HG02852 (cell line): ENCODE results near the gene APOBEC2.

Experiments
- ATAC-seq: cut with Tn5 transposase; IDR thresholded peaks from one replicate; pipeline ENCODE4 v1.9.1; 2021; ENCODE audit warnings: mild to moderate bottlenecking, moderate library complexity; ENCODE audit not compliant: unreplicated experiment

The APOBEC2 gene

GRCh38 chr6:41037107-41037900, 15.7 kb upstream of the APOBEC2 start:
- no peak for ATAC-seq

DNA sequence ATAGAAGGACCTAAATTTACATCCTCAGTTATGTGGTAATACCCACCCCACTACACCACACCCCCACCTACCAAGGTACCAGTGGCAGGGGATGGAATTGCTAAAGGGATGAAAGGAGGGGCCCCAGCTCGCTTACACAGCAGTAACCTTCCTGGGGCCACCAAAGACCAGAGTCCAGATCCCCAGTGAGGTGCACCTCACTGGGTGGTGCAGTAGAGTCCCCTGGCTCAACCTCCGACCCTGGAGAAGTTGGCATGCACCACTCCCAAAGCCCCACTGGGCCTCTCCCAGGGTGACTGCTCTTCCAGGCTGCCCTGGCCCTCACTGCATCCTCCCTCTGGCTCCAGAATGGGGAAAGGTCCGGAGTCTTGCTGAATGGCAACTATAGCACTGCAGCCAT, 14.8 kb upstream of the APOBEC2 start:
- no peak for ATAC-seq

GRCh38 chr6:41039060-41039998, 13.7 kb upstream of the APOBEC2 start, which contains the start of gene UNC5CL:
Gene UNC5CL, minus strand, starts transcription at chr6:41039221. Its CDS starts 4,147 bp downstream, at chr6:41035074.
- ATAC-seq, result no peak

- no peak for ATAC-seq
Measured at GRCh38 chr6:41040101-41040939, 12.7 kb upstream of the APOBEC2 start.

- ATAC-seq, result no peak
Measured at GRCh38 chr6:41040940-41041536, 12.0 kb upstream of the APOBEC2 start.

- ATAC-seq, result no peak
Measured at GRCh38 chr6:41042226-41043055, 10.6 kb upstream of the APOBEC2 start, which contains the start of gene TSPO2. Gene TSPO2, plus strand, starts transcription at chr6:41042467. Its CDS starts 519 bp downstream, at chr6:41042986.

- no peak for ATAC-seq
Measured at GRCh38 chr6:41043151-41043550, 9.9 kb upstream of the APOBEC2 start.

- no peak for ATAC-seq
Measured at GRCh38 chr6:41045664-41046063, 7.3 kb upstream of the APOBEC2 start.

DNA sequence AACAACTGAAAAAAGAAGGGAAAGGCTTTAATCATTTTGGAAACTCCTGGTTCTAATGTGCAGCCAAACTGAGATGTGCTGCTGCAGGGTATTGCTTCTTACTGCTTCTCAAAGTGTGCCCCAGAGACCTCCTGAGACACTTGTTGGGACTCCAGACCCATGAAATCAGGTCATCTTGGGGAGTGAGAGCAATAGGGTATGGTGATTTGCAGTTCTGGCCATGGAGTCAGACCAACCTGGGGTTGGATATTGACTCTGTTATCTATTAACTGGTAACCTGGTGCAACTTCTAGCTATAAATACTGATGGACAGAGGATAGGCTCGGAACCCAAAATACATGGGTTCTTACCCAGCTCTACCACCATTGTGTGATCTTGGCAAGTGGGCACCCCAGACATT, 6.9 kb upstream of the APOBEC2 start:
- ATAC-seq, result no peak

- no peak for ATAC-seq
Measured at GRCh38 chr6:41047306-41047705, 5.7 kb upstream of the APOBEC2 start.

GRCh38 chr6:41047745-41048732, 5.0 kb upstream of the APOBEC2 start:
- ATAC-seq, result no peak

- ATAC-seq, result no peak
Measured at GRCh38 chr6:41049521-41049920, 3.5 kb upstream of the APOBEC2 start.

- no peak for ATAC-seq
Measured at GRCh38 chr6:41049955-41050354, 3.0 kb upstream of the APOBEC2 start.

DNA sequence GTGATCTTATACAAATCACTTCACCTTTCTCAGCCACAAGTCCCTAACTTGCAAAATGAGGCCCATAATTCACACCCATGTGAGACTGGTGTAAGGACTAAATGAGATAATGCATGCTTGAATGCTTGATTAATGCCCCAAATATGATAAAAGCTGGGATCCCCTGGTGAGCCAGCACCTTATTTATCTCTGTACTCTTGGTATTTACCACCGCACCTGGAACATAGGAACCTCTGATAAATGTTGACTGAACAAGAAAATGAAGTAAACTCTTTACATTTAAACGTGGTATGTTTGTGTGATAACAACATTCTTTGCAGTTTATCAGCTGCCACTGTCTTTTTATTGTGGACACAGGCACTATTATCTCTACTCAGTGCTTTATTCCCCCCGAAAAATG, 2.5 kb upstream of the APOBEC2 start:
- no peak for ATAC-seq

DNA sequence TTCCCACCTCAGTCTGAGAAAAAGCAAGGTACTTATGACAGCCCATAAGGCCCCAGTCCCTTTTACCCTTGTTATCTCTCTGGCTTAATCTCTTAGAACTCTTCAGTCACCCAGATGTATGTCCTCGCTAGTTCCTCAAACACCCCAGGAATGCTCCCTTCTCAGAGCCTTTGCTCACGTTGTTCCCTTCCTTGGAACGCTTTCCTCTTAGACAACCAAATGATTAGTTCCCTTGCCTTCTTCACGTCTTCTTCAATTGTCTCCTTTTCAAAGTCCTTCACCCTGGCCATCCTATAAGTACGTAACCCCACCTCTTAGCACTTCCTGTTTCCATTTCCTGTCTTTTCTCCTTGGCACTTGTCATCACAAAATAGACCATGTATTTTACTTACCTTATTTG, 1.1 kb upstream of the APOBEC2 start:
- ATAC-seq, result no peak

DNA sequence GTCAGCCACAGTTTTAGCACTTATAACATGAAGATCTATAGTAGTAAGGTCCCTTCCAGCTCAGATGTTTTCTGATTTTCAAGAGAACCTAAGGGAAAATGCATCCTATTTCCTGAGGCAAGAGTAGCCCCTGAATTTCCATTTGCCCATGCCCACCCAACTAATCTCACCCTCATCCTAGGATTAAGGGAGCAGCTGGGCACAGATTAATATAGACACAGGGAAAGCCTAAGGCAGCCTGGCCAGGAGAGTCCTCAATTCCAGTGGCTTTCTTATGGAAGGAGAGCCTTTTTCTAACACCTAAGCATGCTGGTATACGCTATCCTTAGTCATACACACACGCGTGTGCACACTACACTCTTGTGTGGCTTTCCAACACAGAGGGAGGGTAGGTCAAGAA, 1.5 kb downstream of the APOBEC2 start:
- ATAC-seq, result no peak

GRCh38 chr6:41055149-41055548, 2.1 kb downstream of the APOBEC2 start:
- no peak for ATAC-seq

- no peak for ATAC-seq
Measured at GRCh38 chr6:41056768-41057490, 3.9 kb downstream of the APOBEC2 start.
